Measurements from ENCODE around the gene GPR62. TPM values are rescaled to one million over a fixed set of nuclear protein-coding genes. Genes with fewer than 3 reads are reported as not detected.
A peak's percentile ranks its signal among the peaks of the same experiment; 100 is the strongest.

The GPR62 gene
- total RNA-seq, 2 experiments from 2014 or later = not detected

GRCh38 chr3:52002748-52003147, 47.6 kb downstream of the GPR62 start:
- H3K9me3 Mint-ChIP-seq (ENCODE audit: insufficient read depth) = no peaks in the 10 kb centered on the region
- no peak overlapping the region for H3K4me3 Mint-ChIP-seq
- H3K36me3 Mint-ChIP-seq (ENCODE audit: low read depth) = no peaks in the 10 kb centered on the region
- ChIA-PET CTCF (interaction anchor here (0.9 to 6.4 kb wide), 22 partner anchors 10 to 337 kb away, joined by 3 to 115 read pairs (median 7); partner anchors contain the start of genes ABHD14B, DUSP7, POC1A and TLR9), POLR2A (interaction anchor here (0.6 to 0.8 kb wide), 2 partner anchors 8 to 160 kb away, joined by 3 to 4 read pairs; no protein-coding TSS in a partner anchor)
- DNase-seq (no peak), ATAC-seq (no peak)
- peaks cover 19% of the 10 kb centered on the region for H3K4me1 Mint-ChIP-seq (ENCODE audit: low read depth)
- peaks cover 6% of the 10 kb centered on the region for H3K27me3 Mint-ChIP-seq (ENCODE audit: low read depth)
- H3K27ac Mint-ChIP-seq = no peak overlapping the region

- ChIA-PET POLR2A (interaction anchor here (1.4 kb wide), 1 partner anchor 8 kb away, joined by 4 read pairs; the partner anchor contains the start of gene RPL29), CTCF (interaction anchor here (1.1 to 6.4 kb wide), 7 partner anchors 9 to 214 kb away, joined by 3 to 115 read pairs (median 9); partner anchors contain the start of genes DUSP7, PARP3, RPL29 and RRP9)
- no peak overlapping the region for H3K27ac Mint-ChIP-seq
Observed at GRCh38 chr3:52004163-52004787, 49.1 kb downstream of the GPR62 start.

DNA sequence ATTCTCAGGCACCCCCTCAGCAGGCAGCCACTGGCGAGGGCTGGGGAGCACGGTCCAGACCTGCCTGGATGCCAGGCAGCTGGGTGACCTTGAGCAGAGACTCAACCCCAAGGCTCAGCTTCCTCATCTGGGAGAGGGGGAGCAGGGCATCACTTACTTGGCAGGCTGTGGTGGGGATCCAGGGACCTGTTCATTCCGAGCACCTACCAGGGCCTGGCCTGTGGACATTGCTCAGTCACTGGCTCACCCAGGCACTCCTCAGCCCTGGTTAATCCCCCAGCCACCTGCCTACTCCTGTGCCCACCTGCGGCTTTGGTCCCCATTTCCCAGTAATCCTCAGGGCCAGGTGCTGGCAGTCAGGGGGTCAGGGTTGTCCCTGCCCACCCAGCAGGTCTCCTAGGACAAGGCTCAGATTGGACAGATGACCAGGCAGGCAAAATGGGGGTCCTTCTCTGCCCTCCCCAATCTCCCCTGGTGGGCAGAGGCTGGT, 49.8 kb downstream of the GPR62 start:
- CTCF ChIA-PET = interaction anchor here (0.8 to 6.4 kb wide), 8 partner anchors 9 to 334 kb away, joined by 3 to 115 read pairs (median 6); partner anchors contain the start of genes DUSP7, POC1A and RPL29
- POLR2A ChIA-PET = interaction anchor here (1.4 kb wide), 1 partner anchor 9 kb away, joined by 4 read pairs; the partner anchor contains the start of gene RPL29
- Mint-ChIP-seq H3K9me3 (ENCODE audit: insufficient read depth) (no peaks in the 10 kb centered on the region), H3K36me3 (ENCODE audit: low read depth) (no peaks in the 10 kb centered on the region), H3K4me3 (no peak overlapping the region), H3K27ac (no peak overlapping the region), H3K27me3 (ENCODE audit: low read depth) (no peaks in the 10 kb centered on the region), H3K4me1 (ENCODE audit: low read depth) (peaks cover 19% of the 10 kb centered on the region)
- no peak for DNase-seq
- ATAC-seq = no peak

More at GRCh38 chr3:52004163-52004787, 49.1 kb downstream of the GPR62 start:
- no peak for DNase-seq
- Mint-ChIP-seq H3K27me3 (ENCODE audit: low read depth) (no peaks in the 10 kb centered on the region), H3K36me3 (ENCODE audit: low read depth) (no peaks in the 10 kb centered on the region), H3K4me1 (ENCODE audit: low read depth) (peaks cover 19% of the 10 kb centered on the region), H3K4me3 (no peak overlapping the region), H3K9me3 (ENCODE audit: insufficient read depth) (no peaks in the 10 kb centered on the region)
- no peak for ATAC-seq

- no peak overlapping the region for H3K27ac Mint-ChIP-seq
- DNase-seq (no peak), ATAC-seq (no peak)
- POLR2A ChIA-PET = interaction anchor here (0.7 kb wide), 1 partner anchor 10 kb away, joined by 3 read pairs; the partner anchor contains the start of gene RPL29
- peaks cover 3% of the 10 kb centered on the region for H3K27me3 Mint-ChIP-seq (ENCODE audit: low read depth)
- H3K4me3 Mint-ChIP-seq = no peak overlapping the region
- H3K4me1 Mint-ChIP-seq (ENCODE audit: low read depth) = peaks cover 19% of the 10 kb centered on the region
- H3K9me3 Mint-ChIP-seq (ENCODE audit: insufficient read depth) = no peaks in the 10 kb centered on the region
- CTCF ChIA-PET = interaction anchor here (0.8 to 6.4 kb wide), 5 partner anchors 10 to 334 kb away, joined by 3 to 115 read pairs (median 9); partner anchors contain the start of genes POC1A and RPL29
- no peaks in the 10 kb centered on the region for H3K36me3 Mint-ChIP-seq (ENCODE audit: low read depth)
Observed at GRCh38 chr3:52005571-52005986, 50.4 kb downstream of the GPR62 start.

GRCh38 chr3:52006017-52006819, 51.0 kb downstream of the GPR62 start:
- CTCF ChIA-PET = interaction anchor here (0.8 to 6.4 kb wide), 5 partner anchors 11 to 333 kb away, joined by 3 to 115 read pairs (median 9); partner anchors contain the start of genes POC1A and RPL29
- Mint-ChIP-seq H3K9me3 (ENCODE audit: insufficient read depth) (no peaks in the 10 kb centered on the region), H3K27ac (peak overlapping the region; percentile 25), H3K27me3 (ENCODE audit: low read depth) (peaks cover 3% of the 10 kb centered on the region), H3K4me1 (ENCODE audit: low read depth) (peaks cover 19% of the 10 kb centered on the region), H3K36me3 (ENCODE audit: low read depth) (no peaks in the 10 kb centered on the region), H3K4me3 (no peak overlapping the region)
- POLR2A ChIA-PET = interaction anchor here (0.7 kb wide), 1 partner anchor 10 kb away, joined by 3 read pairs; the partner anchor contains the start of gene RPL29
- no peak for DNase-seq
- ATAC-seq = no peak

GRCh38 chr3:52006820-52007133, 51.6 kb downstream of the GPR62 start:
- Mint-ChIP-seq H3K4me3 (no peak overlapping the region), H3K27ac (no peak overlapping the region), H3K4me1 (ENCODE audit: low read depth) (peaks cover 13% of the 10 kb centered on the region), H3K9me3 (ENCODE audit: insufficient read depth) (no peaks in the 10 kb centered on the region), H3K36me3 (ENCODE audit: low read depth) (no peaks in the 10 kb centered on the region), H3K27me3 (ENCODE audit: low read depth) (peaks cover 3% of the 10 kb centered on the region)
- ATAC-seq (no peak), DNase-seq (no peak)
- POLR2A ChIA-PET = no interaction called here
- CTCF ChIA-PET = interaction anchor here (1.0 kb wide), 1 partner anchor 49 kb away, joined by 3 read pairs; the partner anchor contains the start of gene DUSP7

Other genes with a start within 250 kb of the GPR62 start
- gene GRM2, start 248.3 kb upstream of the GPR62 start, total RNA-seq = 1 to 10 TPM; 1.1 to 1.7 TPM
- gene IQCF6, start 176.1 kb upstream of the GPR62 start, total RNA-seq = not detected
- gene IQCF2, start 93.8 kb upstream of the GPR62 start, total RNA-seq = not detected
- gene IQCF5, start 79.8 kb upstream of the GPR62 start, total RNA-seq = not detected
- gene IQCF1, start 52.0 kb upstream of the GPR62 start, total RNA-seq = not detected
- gene RRP9, start 13.5 kb upstream of the GPR62 start, total RNA-seq = 10 to 100 TPM; 29.2 to 29.6 TPM
- 10 to 100 TPM; 18.8 to 20.4 TPM for gene PARP3, start 13.0 kb upstream of the GPR62 start, total RNA-seq
- 10 to 100 TPM; 12.7 to 16.1 TPM for gene PCBP4, start 12.1 kb downstream of the GPR62 start, total RNA-seq
- gene ABHD14B, start 18.7 kb downstream of the GPR62 start, total RNA-seq = 10 to 100 TPM; 31.4 to 38.0 TPM
- 10 to 100 TPM; 10.5 to 11.7 TPM for gene ABHD14A, start 19.7 kb downstream of the GPR62 start, total RNA-seq
- 10 to 100 TPM; 17.4 to 21.2 TPM for gene ACY1, start 28.2 kb downstream of the GPR62 start, total RNA-seq
- 1,000 to 10,000 TPM; 1,199 to 1,266 TPM for gene RPL29, start 40.5 kb downstream of the GPR62 start, total RNA-seq
- 10 to 100 TPM; 37.4 to 39.1 TPM for gene DUSP7, start 101.2 kb downstream of the GPR62 start, total RNA-seq
- 10 to 100 TPM; 31.7 to 32.3 TPM for gene POC1A, start 199.0 kb downstream of the GPR62 start, total RNA-seq
- gene ALAS1, start 242.8 kb downstream of the GPR62 start, total RNA-seq = 10 to 100 TPM; 57.7 to 60.8 TPM

All from activated CD8-positive, alpha-beta T cell treated with anti-CD3 and anti-CD28 coated beads, Interleukin-2, amount 10 ng/mL, durations not matched to agents 7 days and 5 days (primary cell).